COR-L47 (cell line): ENCODE data around the gene IKZF3.
"Not testable (repeated sequence)": the region's sequence is repeated elsewhere in the genome, so short reads cannot be mapped to it uniquely, and the experiment has no call there.

Experiments
- DNase-seq: peaks from one replicate; lab custom pipeline; 2025; lab: John Stamatoyannopoulos, UW

IKZF3 gene

DNA sequence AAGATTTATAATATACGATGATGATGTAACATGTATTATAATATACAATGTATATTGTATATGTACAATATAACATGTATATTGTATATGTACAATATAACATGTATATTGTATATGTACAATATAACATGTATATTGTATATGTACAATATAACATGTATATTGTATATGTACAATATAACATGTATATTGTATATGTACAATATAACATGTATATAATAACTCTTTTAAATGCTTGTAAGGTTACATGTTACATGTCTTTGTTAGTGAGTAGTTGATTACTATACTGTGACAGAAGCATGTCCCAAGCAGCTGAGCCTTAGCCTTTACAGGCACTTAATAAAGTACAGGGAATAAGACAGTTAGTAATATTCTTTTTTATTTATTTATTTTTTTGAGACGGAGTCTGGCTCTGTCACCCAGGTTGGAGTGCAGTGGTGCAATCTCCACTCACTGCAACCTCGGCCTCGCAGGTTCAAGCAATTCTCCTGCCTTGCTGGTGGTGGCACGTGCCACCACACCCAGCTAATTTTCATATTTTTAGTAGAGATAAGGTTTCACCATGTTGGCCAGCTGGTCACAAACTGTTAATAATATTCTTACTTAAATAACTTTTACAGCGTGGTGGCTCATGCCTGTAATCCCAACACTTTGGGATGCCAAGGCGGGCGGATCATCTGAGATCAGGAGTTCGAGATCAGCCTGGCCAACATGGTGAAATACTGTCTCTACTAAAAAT, 8.0 kb downstream of the IKZF3 start:
- not testable (repeated sequence) for DNase-seq

DNA sequence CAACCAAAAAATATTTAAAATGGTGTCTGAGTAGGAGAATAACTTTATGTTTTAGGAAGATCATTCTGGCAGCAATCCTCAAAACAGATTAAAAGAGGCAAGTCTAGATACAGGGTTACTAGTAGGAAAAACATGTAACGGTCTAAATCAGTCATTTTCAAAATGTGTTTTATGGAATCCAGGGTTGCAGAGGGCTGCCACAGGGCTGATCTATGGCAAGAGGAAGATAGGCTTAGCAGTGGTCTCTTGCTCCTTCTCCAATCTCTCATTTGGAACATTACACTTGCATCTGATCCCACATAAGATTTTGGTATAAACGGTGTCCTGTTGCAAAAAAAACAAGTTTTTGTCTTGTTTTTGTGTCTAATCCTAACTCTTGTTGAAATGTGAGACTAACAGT, 9.2 kb downstream of the IKZF3 start:
- DNase-seq: no peak

DNA sequence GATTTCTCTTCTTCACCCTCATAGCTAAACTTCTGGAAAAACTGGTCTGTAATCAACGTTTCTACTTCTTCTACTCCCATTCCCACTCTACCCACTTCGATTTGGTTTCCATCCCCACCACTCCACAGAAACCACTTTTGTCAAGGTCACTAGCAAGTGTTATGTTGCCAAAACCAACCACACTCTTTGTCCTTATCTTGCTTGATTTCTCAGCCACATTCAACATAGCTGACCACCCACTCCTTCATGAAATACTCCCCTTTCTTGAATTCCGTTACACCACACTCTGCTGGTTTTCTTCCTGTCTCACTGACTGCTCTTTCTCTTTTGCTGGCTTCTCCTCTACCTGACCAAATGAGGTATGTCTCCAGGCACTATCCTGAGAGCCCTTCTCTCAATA, 11.9 kb downstream of the IKZF3 start:
- no peak for DNase-seq

DNA sequence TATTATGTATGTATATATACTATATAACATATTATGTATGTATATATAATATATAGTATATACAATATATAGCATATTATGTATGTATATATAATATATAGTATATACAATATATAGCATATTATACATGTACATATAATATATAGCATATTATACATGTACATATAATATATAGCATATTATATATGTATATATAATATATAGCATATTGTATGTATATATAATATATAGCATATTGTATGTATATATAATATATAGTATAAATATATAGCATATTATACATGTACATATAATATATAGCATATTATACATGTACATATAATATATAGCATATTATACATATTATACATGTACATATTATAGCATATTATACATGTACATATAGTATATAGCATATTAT, 13.9 kb downstream of the IKZF3 start:
- not testable (repeated sequence) for DNase-seq

DNA sequence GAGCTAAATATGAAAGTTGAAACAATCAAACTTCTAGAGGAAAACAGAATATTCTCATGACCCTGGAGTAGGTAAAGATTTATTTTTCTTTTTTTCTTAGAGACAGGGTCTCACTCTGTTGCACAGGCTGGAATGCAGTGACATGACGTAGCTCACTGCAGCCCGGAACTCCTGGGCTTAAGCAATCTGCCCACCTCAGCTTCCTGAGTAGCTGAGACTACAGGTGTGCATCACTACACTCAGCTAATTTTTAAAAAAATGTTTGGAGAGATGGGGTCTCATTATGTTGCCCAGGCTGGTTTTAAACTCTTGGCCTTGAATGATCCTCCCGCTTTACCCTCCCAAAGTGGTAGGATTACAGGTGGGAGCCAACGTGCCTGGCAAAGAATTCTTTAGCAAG, 15.5 kb downstream of the IKZF3 start:
- DNase-seq: no peak

DNA sequence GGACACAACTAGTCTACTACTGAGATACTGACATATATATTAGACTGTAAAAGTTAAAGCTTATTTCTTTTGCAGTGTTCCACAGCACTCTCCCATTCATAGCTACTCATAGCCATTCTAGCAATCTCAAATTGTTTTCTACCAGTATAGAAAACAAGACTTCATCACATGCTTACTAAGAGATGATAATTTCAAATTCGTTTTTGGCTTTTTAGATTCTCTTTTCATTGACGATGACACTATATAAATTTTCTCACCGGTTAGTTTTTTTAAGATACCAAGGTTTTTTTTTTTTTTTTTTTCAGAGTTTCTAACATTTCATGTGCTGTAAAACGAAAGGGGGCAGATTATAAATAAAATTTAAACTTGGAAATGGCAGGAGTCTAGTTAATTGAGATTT, 17.9 kb downstream of the IKZF3 start:
- DNase-seq: no peak

DNA sequence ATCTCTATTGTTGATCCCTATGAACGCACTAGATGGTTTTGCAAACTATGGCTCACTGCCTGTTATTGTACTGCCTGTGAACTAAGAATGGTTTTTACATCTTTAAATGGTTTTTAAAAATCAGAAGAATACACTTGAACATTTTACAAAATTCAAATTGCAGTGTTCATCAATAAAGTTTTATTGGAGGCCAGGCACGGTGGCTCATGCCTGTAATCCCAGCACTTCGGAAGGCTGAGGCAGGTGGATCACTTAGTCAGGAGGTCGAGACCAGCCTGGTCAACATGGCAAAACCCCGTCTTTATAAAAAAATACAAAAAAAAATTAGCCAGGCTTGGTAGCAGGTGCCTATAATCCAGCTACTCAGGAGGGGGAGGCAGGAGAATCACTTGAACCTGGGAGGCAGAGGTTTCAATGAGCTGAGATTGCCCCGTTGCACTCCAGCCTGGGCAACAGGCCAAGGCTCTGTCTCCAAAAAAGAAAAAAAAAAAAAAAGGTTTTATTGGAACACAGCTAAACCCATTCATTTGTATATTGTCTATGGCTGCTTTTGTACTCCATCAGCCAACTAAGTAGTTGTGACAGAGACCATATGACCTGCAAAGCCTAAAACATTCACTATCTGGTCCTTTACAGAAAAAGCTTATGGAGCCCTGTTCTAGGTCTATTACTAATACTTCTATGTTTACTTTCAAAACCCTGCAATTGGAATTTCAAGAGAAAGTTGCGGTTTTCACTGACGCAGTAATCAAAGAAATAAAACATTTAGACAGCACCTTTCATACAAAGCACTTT, 18.9 kb downstream of the IKZF3 start:
- DNase-seq: no peak

DNA sequence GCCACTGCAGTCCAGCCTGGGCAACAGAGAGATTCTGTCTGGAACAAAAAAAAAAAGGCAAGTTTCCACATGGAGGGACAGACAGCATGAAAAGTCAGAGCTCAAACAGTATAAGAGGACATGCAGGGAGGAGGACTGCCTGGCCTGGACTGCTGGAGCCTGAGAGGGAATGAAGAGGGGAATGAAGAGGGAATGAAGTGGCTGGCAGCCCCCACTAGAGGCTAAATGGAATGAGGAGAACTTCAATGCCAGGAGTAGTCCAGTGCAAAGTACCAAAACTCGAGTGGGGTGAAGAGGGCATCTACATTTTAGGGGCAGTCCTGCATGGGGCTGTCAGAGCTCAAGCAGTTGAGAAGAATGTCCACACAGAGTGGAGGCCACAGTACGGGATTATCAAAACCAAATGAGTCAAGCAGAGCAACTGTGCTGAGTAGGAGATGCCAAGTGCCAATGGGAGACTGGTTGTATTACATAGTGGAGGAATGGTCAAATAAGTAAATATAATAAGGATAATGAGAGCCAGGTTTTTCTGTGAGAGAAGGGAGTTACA, 22.9 kb downstream of the IKZF3 start:
- DNase-seq: no peak

DNA sequence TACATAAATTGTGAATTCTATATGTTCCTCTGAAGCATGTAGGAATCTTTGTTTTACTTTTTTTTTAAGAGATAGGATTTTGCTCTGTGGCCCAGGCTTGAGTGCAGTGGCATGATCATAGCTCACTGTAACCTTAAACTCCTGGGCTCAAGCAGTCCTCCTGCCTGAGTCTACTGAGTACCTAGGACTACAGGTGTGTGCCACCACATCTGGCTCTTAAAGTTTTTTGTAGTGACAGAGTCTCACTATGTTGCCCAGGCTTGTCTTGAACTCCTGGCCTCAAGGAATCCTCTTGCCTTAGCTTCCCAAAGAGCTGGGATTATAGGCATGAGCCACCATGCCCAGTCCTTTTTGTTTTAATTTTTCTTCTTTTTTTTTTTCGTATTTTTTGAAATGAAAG, 25.3 kb downstream of the IKZF3 start:
- DNase-seq: no peak

DNA sequence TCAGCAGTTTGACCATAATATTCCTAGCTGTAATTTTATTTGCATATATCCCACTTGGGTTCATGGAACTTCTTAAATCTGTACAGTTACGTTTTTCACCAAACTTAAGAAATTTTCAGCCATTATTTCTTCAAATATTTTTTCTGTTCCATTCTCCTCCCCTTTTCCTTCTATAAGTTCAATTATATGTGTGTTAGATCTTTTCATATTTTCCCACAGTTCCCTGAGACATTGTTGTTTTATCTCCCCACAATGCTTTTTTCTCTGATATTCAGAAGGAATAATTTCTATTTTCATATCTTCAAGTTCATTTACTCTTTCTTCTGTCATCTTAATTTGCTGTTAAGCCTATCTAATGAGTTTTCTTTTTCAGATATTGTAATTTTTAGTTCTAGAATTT, 26.1 kb downstream of the IKZF3 start:
- no peak for DNase-seq

DNA sequence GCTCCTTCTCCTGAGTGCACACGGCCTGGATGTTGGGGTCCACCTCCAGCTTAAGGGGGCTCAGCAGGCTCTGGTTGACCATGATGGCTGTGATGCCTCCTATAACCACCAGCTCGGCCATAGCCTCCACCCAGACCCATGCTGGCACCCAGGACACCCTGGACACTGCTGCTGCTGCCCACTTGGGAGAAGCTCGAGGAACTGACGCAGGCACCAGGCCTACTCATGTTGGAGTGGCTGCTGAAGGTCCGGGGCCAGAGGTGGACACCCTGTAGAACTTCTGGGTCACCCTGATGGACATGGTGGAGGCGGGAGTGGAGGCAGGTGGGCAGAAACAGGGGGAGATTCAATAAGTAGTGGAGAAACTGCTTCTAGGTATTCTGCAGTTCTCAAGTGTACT, 28.0 kb downstream of the IKZF3 start:
- DNase-seq: no peak

DNA sequence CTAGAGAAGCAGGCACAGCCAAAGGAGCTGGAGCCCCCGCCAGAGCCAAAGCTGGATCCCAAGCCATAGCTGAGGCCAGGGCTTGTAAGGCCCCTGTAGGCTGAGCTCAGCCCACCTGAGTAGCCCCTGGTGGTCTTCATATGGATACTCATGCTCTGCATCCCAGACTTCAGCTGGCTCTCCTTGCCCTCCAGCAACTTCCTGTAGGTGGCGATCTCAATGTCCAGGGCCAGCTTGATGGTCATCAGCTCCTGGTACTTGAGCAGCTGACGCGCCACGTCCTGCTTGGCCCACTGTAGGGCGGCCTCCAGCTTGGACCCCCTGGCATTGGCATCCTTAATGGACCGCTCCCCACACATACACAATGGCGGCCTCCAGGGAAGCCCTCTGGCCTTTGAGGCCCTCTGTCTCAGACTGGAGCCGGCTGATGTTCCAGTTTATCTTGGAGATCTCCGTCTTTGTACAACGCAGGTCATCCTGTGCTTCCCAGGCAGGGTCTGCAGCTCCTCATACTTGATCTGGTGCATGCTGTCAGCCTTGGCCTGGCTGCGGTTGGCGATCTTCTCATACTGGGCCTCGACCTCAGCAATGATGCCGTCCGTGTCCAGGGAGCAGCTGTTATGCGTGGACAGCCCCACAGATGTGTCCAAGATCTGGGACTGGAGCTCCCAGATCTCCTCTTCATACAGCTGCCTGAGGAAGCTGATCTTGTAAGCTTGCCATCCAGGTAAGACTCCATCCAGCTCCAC, 28.9 kb downstream of the IKZF3 start:
- no peak for DNase-seq

DNA sequence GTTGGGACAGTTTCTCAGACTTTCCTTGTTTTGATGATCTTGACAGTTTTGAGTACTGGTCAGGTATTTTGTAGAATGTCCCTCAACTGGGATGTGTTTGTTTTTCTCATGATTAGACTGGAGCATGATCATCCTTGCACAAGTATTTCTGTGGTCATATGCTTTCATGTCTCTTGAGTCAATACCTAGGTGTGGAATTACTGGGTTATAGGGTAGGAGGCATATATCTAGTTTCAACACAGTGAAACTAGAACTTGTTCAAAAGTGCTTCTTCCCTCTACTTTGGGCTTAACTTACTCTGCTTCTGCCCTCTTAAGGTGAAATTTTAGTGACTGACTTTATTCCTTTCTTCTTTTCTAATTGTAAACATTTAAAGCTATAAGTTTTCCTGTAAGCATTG, 30.1 kb downstream of the IKZF3 start:
- DNase-seq: no peak

DNA sequence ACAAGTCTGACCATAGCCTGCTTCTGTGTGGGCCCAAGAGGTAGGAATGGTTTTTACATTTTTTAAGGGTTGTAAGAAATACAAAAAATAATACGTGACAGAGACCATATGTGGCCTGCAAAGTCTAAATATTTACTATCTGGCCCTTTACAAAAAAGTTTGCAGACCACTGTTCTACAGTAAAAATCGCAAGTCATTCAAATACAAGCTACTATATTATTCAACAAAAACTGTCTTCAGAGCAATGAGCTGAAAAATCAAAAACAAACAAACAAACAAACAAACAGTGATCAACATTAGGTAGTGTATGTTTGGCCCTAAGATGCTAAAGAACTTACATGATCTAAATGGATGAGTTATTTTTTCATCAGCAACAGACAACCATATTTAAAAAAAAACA, 32.5 kb downstream of the IKZF3 start:
- no peak for DNase-seq

DNA sequence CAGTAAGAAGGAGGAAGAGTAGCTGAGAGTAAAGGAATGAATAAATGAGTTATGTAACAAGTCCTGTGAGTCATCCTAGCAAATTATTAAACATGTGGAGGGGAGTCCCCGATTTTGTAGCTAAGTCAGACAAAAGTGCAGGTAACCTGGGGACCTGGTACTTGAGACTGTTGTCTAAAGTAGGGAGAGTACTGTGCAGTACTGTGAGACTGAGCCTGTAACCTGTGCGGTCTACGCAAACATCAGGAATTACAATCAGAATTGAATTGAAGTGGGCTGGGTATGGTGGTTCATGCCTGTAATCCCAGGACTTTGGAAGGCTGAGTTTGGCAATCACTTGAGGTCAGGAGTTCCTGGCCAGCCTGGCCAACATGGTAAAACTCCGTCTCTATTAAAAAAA, 35.7 kb downstream of the IKZF3 start:
- DNase-seq: no peak

DNA sequence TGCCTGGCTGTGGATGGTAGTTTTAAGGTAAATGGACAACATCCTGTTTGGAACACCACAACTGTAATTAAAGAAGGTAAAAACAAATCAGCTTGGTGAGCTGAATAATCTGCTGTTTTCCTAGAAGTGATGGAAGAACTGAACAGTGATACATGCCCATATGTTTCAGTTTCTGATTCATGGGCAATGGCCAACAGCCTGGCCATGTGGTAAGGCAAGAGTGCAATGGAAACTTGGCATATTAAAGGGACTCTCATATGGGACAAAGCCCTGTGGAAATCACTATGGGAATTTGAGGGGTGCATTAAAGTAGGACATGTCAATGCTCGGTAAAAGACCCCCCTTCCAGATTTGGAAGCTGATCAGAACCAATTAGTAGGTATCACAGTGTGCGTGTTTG, 37.8 kb downstream of the IKZF3 start:
- DNase-seq: no peak

DNA sequence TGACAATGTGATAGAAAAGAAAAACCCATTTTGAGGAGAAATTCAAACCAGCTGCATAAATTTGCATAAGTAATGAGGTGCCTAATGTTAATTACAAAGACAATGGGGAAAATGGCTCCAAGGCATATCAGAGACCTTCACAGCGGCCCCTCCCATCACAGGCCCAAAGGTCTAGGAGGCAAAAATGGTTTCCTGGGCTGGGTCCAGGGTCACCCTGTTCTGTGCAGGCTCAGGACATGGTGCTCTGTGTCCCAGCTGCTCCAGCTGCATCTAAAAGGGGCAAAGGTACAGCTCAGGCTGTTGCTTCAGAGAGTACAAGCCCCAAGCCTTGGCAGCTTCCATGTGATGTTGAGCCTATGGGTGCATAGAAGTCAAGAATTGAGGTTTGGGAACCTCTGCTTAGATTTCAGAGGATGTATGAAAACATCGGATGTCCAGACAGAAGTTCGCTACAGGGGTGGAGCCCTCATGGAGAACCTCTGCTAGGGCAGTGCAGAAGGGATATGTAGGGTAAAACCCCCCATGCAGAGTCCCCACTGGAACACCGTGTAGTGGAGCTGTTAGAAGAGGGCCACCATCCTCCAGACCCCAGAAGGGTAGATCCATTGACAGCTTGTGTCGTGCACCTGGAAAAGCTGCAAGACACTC, 40.6 kb downstream of the IKZF3 start:
- DNase-seq: no peak

DNA sequence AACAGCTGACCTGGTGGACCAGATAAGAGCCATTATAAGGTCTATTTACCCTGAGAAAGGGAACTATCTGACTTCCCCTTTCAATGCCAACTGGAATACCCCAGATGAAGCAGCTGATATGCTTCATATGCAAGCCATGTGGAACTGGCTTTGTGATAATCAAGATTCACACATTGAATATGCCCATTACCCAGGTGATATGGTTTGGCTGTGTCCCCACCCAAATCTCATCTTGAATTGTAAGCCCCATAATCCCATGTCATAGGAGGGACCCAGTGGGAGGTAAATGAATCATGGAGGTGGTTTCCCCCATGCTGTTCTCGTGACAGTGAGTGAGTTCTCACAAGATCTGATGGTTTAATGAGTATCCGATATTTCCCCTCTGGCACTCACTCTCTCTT, 42.1 kb downstream of the IKZF3 start:
- no peak for DNase-seq

DNA sequence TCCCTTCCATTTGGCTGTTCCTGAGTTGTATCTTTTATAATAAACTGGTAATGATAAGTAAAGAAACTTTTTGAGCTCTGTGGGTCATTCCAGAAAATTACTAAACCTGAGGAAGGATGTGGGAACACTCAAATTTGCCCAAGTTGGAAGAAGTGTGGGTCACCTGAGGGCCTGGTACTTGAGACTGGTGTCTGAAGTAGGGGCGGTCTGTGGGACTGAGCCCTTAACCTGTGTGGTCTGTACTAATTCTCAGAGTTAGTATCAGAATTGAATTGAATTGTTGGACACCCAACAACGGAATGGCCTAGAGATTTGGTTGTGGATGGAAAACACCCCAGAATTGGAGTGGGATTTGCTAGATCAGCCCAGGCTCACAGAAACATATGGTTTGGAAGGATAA, 43.1 kb downstream of the IKZF3 start:
- no peak for DNase-seq

DNA sequence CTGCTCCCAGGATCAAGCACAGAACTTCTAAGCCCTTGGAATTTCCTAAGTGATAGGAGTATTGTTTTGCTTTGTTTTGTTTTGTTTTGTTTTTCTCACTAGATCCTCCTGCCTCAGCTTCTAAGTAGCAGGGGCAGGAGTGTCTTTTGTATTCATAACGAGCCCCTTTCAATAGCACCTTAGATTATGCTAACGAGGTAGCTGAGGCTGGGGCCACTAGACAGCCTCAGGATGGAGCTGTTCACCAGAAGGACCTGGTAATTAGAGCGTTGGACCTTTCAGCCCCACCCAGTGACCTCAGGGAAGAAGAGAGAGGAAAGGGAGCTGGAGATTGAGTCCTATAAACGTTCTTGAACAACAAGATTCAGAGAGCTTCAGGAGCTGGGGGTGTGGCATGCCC, 43.6 kb downstream of the IKZF3 start:
- DNase-seq: no peak

DNA sequence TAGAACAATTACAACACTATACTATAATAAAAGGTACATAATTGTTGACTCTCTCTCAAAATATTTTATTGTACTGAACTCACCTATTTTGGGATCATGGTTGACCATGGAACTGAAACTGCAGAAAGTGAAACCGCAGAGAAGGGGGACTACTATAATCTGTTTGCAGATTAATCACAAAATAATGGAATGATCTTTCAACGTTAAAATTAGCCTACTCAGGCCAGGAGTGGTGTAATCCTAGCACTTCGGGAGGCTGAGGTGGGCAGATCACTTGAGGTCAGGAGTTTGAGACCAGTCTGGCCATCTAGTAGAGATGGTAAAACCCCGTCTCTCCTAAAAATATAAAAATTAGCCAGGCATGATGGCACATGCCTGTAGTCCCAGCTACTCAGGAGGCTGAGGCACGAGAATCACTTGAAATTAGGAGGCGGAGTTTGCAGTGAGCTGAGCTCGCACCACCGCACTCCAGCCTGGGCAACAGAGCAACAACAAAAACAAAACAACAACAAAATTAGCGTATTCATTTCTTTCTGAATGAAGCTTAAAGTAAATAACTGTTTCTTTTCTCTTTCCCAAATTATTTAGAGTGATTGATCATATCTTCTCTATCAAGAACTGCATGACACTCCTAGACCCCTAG, 45.6 kb downstream of the IKZF3 start:
- DNase-seq: no peak

DNA sequence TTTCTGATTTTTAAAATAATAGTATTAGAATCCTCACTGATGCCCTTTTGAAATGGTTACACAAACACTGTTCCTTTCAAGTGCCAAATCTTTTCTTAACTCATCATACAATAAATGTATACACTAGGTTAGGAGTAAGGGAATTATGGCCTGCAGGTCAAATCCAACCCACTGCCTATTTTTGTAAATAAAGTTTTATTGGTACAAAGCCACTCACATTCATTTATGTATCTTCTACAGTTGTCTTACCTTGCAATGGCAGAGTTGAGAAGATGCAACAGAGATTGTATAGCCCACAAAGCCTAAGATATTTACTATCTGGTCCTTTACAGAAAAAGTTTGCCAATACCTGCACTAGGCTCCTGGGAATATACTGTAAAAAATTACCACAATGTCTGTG, 47.8 kb downstream of the IKZF3 start:
- DNase-seq: no peak
